Erythroblast (primary cell): ENCODE measurements around the gene SURF4.

ENCODE experiments used
- GATA1 ChIP-seq: IDR thresholded peaks from 2 replicates; pipeline ENCODE4 v1.6.1; 2011; ENCODE audit warnings: low read depth, mild to moderate bottlenecking, control low read depth, low read length, moderate library complexity
- POLR2A ChIP-seq: IDR thresholded peaks from 2 replicates; pipeline ENCODE4 v1.6.1; 2011; ENCODE audit warnings: mild to moderate bottlenecking, low read length

GRCh38 chr9:133342069-133342406 is 33.8 kb downstream of the SURF4 start:
- no peak for TF ChIP-seq POLR2A
- no peak for TF ChIP-seq GATA1
